GM12864 (cell line): ENCODE measurements around the gene SRMS.
A peak's percentile ranks its signal among the peaks of the same experiment; 100 is the strongest.

ENCODE experiments used
- DNase-seq: peaks from one replicate; pipeline ENCODE4 v3.0.0-alpha.2; 2011; ENCODE audit warnings: low read depth
- H3K4me3 ChIP-seq: 2 replicates; pipeline ENCODE4 v1.5.1; 2011; ENCODE audit warnings: mild to moderate bottlenecking, low read depth, low read length, control low read depth
- TF ChIP-seq, protein P1 (sequence below): IDR thresholded peaks from 2 replicates; pipeline ENCODE4 v1.5.1; 2011; ENCODE audit warnings: low read depth, mild to moderate bottlenecking, moderate library complexity, low read length, control low read depth, inconsistent platforms; ENCODE audit errors: missing control alignments

The SRMS gene

DNA sequence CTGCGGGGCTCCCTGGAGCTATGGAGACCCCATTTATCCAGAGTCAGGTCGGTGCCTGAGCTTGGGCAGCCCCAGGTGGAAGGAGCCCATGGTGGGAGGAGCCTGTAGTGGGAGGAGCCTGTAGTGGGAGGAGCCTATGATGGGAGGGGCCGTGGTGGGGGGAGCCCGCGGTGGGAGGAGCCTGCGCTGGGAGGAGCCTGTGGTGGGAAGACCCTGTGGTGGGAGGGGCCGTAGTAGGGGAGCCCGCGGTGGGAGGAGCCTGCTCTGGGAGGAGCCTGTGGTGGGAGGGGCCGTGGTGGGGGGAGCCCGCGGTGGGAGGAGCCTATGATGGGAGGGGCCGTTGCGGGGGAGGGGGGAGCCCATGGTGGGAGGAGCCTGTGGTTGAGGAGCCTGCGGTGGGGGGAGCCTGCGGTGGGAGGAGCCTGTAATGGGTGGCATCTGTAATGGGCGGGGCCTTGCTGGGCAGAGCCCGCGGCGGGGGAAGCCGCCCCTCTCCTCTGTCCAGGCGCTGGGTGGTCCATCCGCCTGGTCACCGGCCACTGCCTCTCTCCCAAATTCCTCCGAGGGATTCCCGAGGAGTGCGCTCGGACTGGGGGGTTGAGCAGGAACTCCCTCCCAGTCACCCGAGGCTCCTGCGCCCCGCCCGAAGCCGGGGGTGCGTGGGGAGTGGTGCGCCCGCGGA lies 5.8 kb upstream of the SRMS start:
- DNase-seq = peak; percentile 55
- peak overlapping the region; percentile 47 for H3K4me3 ChIP-seq
- TF ChIP-seq, protein P1, sequence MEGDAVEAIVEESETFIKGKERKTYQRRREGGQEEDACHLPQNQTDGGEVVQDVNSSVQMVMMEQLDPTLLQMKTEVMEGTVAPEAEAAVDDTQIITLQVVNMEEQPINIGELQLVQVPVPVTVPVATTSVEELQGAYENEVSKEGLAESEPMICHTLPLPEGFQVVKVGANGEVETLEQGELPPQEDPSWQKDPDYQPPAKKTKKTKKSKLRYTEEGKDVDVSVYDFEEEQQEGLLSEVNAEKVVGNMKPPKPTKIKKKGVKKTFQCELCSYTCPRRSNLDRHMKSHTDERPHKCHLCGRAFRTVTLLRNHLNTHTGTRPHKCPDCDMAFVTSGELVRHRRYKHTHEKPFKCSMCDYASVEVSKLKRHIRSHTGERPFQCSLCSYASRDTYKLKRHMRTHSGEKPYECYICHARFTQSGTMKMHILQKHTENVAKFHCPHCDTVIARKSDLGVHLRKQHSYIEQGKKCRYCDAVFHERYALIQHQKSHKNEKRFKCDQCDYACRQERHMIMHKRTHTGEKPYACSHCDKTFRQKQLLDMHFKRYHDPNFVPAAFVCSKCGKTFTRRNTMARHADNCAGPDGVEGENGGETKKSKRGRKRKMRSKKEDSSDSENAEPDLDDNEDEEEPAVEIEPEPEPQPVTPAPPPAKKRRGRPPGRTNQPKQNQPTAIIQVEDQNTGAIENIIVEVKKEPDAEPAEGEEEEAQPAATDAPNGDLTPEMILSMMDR = no peak

DNA sequence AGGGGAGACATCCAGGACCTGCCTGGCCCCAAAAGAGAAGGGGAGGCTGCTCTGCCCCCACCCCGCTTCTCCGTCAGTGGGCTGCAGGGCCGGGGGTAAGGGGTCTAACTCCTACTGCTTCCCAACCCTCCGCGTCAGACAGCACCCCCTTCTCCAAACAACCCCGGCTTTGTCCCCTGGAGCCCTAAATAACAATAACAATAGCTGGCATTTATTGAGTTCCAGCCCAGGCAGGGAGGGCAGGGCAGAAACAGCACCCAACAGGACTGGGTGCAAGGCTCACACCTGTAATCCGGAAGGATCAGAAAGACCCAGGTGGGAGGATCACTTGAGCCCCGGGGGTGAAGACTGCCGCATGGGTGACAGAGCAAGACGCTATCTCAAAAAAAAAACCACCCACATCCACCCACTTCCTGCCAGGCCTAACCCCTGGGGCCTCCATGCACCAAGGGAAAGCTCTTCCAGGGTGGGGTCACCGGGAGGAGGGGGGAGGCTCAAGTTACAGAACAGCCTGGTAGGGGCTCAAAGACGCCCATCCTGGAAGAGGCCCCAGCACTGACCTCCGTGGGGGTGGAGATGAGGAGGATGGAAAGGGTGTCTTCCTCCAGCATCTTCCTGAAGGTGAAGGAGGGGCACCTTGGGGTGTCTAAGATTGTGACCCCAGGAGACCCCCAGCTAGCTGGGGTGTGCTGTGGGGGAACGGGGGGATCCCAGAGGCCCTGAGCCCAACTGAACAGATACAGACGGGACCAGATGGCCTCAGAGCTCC lies 5.1 kb upstream of the SRMS start:
- TF ChIP-seq, protein P1 = no peak
- H3K4me3 ChIP-seq = no peak overlapping the region
- DNase-seq = peak; percentile 65

DNA sequence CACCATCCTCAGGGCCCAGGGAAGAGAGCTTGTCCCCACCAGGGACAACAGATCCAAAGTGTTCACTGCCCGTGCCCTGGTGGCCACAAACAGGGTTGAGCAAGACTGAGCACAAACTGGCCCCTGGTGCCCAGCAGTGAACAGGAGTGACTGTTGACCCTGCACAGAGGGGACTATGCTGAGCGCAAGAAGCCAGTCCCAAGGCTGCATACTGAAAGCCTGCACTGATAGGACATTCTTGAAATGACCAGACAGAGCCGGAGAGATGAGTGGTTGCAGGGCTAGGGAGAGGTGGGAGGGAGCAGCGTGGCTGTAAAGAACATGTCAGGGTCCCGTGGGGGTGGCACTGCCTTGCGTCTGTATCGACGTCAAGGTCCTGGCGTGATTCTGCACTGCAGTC lies 3.5 kb upstream of the SRMS start:
- DNase-seq = no peak
- TF ChIP-seq, protein P1 = no peak
- no peak overlapping the region for H3K4me3 ChIP-seq

DNA sequence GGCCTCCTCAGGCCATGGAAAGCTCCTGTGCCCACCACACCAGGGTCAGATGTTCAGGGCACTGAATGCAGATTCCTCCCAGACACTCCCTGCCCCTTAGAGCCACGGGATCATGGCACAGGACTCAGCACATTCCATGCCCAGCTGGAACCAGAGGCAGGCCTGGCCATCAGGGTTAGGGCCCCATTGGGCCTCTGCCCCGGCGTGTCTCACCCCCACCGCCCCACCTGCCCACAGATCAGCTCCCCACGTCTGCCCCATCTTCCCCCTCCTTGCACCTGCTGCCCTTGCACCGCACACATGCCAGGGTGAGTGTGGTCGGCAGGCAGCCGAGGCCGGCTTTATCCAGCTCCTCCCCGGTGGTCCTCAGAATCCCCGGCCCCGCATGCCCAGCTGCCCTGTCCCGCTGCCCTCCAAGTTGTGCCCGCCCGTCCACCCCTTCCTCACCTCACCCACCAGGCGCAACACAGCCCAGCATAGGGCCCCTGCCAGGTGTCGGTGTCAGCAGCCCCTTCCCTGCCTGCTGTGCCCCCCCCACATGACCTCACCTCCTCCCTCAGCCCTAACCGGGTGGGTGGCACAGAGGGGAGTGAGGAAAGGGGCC lies 2.2 kb upstream of the SRMS start:
- TF ChIP-seq, protein P1 = no peak
- H3K4me3 ChIP-seq = no peak overlapping the region
- no peak for DNase-seq

DNA sequence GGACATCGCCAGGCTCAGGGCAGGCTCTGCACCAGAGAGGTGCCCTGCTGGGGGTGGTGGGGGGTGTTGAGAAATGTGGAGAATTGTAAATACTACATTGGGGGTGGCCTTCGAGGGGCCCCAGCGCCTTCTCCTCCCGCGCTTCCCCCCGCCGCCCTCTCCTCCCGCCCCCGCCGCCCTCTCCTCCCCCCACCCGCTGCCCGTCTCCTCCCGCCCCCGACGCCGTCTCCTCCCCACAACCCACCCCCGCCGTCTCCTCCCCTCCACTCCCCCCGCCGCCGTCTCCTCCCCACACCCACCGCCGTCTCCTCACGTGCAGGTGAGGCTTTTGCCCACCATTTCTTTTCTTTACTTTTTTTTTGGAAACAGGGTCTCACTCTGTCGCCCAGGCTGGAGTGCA lies 1.5 kb upstream of the SRMS start:
- no peak for DNase-seq
- TF ChIP-seq, protein P1 = no peak
- no peak overlapping the region for H3K4me3 ChIP-seq

DNA sequence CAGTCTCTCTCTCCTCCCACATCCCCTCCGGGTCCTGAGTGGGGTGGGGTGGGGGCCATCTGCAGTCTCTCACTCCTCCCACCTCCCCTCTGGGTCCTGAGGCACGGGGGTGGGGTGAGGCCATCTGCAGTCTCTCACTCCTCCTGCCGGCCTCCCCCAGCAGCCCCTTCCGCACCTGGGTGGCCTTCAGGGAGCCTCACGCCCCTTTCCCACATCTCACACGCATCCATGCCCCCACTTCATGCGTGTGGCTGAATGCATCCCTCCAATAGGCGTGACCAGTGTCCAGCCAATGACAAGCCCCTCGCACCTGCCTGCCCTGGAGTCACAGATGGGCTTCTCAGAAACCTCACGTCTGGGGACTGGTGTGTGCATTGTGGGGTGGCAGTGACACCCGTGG lies 993 bp upstream of the SRMS start:
- H3K4me3 ChIP-seq = no peak overlapping the region
- TF ChIP-seq, protein P1 = no peak
- DNase-seq = no peak
